ENCODE data around the gene NME7.

Gene NME7

GRCh38 chr1:169122976-169123375 is 244.6 kb downstream of the NME7 start:
- no peak for DNase-seq

- DNase-seq, result no peak
Measured at GRCh38 chr1:169121146-169121923, 246.3 kb downstream of the NME7 start.

DNA sequence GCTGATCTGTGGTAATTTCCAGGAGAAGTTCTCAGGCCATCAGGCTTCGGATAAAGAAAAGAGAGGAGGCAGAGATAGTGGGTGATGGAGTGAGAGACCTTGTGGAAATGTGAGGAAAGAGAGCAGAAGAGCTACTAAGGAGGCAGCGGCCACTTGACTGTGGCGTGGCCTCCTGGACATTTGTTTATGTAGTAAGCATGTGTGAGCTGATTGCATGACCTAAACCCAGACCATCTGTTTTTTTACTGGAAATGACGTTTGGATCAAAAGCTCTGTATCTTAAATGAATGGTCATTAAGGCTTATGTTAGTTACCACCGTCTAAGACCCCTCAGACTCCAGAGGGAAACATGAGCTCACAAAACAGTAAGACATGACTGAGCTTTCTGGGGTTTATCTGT is 247.5 kb downstream of the NME7 start:
- DNase-seq, result no peak

GRCh38 chr1:169119405-169119804 is 248.2 kb downstream of the NME7 start:
- DNase-seq, result no peak

- DNase-seq, result no peak
Measured at GRCh38 chr1:169118227-169118626, 249.4 kb downstream of the NME7 start.

- DNase-seq, result no peak
Measured at GRCh38 chr1:169117599-169117998, 250.0 kb downstream of the NME7 start.

DNA sequence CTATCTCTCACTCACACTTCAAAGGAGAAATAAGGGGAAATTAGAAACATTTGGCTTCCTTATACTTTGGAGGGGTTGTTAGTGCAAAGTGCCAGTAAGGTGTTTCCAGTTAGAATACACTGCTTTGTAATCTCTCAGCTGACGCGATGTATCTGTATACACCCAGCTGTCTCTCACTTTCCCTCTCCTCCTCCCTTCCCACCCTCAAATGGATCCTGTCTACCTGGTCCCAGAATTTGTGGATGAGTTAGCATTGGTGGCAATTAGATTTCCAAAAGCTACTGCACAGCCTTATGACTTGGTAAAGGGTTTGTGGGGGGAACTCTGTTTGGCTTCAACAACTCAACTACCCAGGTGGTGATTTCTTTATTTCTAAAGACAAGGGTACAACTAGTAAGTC is 250.6 kb downstream of the NME7 start:
- DNase-seq, result no peak

- peak; percentile 49 for DNase-seq
Measured at GRCh38 chr1:169115891-169116585, 251.6 kb downstream of the NME7 start.

DNA sequence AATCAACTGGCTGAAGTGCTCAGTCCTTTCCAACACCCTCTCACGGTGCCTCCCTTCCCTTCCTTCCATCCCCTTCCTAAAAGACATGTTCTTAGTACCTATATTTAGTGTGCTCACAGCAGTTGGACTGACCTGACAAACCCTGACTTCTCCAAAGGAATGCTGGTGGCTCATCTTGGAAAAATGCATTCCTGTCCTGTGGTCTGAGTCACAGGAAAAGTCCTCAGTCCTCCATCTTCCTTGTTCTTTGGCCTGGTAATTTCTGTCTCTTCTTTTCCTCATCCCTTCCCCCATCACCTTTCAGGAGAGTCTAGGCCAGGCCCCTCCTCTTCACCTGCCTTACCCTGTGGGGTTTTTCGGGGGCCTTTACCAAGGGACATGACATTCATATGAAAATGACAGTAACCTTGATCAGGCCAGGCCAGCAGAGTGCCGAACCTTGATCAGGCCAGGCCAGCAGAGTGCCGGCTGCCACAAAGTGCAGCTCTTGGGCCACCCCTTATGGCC is 253.9 kb downstream of the NME7 start:
- DNase-seq, result no peak

GRCh38 chr1:169112241-169112640 is 255.4 kb downstream of the NME7 start:
- DNase-seq, result no peak

- no peak for DNase-seq
Measured at GRCh38 chr1:169111472-169111871, 256.1 kb downstream of the NME7 start.

DNA sequence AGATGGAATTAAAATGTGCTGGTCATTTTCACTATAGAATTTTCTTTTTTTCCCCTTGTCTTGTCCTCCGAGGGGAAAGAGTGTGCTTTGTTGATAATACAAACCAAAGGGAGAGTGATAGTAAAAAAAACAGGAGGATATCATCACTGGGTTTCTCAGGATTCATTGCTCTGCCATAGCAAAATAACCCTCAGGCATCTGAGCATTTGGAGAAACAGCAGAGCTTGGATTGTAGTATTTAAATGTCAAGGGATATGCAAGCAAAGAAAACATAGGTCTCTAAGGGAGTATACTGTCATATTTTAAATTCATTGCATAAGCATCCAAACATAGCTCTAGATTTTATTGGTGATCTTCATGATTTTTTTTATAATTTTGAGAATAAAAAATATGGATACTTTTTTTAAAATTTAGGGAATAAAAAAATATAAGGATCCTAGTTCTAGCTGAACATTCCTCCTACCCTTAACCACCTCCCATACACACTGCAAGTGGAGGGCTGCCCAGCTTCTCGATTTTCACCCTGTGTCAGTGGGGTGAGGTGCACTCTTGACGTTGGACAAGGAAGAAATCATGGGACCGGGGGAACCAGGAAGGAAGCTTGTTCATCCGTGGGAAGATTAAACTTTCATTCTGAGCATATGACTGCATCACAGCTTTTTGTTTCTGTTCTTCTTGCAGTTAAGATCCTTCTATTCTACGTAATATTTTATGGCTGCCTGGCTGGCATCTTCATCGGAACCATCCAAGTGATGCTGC is 256.7 kb downstream of the NME7 start:
- no peak for DNase-seq

DNA sequence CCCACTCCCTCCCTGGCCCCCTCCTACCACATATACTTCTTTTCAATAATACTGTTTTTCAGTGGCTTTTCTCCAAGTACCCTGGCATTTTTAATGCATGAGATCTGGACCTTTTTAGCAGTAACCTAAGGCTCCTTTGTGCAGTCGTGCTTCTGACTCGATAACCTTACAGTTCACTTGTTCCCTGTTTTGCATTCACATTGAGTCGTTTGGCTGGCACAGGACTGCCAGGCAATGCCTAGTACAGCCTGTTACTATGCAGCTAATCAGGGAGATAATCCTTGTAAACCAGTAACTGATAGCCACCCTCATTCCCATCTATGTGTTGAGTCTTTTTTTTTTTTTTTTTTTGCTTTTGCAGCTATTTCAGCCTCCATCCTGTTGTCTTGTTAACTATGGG is 257.4 kb downstream of the NME7 start:
- DNase-seq, result peak; percentile 52

DNA sequence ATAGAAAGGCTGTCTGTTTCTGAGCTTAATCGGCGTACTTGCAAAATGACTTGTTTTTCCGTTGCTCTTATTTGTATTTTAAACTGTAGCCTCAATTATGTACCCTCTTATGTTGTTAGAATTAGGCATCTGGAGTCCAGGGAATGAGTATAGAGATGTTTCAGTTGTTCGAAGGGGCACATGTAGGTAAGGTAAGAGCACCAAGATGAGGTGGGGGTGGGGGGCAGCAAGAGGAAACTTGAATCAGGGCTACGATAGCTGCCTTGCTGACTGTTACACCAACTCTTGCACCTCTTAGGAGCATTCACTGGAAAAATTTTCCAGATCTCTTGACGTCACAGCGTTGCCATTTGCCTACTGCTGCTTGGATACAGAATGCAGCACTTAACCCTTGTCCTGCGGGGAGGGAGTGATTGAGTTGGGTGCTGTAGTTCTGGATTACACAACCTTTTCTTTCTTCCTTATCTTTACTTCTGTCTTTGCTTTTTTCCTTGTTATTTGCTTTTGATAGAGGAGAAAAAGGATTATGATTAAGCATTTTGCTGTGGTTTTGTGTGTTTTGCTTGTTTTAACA is 257.9 kb downstream of the NME7 start:
- DNase-seq, result peak; percentile 67

DNA sequence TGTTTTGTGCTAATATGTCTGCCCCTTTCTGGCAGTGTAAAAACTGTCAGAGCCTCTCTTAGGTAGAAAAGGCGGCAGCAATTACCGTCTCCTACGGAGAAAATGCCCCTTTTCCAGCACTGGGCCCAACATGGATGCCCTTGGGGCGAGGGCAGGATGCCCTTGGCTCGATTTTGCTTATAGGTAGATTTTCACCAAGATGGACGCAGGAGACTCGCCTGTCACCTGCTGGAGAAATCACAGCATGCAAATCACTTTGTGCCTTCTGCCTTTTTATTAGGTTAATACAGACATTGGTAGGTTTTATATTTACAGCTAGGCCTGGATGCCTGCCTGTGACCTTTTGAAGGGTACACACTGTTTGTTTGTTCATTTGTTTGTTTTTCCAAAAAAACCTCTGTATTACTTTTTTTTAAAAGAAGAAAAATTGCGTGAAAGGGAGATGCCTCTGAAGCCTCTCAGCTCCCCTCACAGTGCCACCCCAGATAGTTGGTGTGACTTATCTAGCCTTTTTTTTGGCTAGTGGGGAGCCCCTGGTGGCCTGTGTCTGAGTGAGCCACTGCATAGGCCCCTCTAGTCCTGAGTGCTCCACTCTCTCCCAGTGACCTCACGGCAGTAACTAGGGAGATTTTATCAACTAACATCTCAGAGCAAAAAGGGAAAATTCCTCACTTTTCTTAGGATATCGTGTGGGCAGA is 258.6 kb downstream of the NME7 start:
- peak; percentile 72 for DNase-seq

DNA sequence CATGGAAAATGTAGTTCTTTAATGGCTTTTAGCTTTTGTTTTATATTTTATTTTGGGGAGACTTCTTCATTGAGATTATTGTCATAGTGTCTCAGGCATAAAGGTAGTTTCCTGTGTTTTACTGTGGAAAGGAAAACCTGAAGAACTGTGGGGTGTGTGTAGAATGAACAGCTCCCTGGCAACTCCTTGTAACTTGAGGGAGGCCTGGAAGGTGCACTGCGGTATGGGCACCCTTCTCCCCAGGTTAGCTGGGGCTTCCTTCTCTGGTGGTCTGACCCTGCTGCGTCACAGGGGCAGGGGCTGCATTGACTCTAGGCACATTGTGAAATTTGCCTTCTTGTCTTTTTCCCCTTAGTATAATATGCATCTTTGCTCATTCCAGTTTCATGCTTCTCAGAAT is 259.4 kb downstream of the NME7 start:
- no peak for DNase-seq

GRCh38 chr1:169107603-169108208 is 259.9 kb downstream of the NME7 start:
- DNase-seq, result peak; percentile 53

DNA sequence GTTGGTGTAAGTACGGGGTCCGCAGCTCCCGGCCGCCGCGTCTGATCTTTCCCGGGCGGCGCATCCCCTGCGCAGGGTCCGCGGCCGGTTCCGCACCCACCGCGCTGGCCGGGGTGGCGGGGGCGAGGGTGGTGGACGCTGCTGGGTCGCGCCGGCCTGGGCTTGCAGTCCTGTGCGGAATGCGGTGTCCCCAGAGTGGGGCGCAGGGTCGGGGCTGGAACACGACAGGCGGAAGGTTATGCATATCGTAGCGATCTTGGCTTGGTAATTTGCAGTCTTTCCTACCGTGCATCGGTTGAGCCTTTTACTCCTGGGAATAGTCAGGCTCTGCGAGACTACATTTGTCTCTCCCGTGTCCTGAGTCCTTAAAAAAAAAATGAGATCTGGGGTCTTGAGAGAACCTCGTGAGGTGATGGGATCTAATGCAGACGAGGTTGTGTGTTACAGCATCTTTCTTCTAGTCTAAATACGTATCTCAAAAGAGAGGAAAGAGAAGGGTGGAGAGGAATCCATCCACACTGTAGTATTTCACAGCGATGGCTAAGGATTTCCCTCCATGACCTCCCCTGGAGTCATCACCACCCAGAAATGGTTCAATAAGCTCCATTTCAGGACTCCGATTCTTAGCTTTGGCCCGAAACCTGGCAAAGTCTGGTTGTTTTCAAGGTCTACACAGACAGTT is 260.5 kb downstream of the NME7 start:
- no peak for DNase-seq

DNA sequence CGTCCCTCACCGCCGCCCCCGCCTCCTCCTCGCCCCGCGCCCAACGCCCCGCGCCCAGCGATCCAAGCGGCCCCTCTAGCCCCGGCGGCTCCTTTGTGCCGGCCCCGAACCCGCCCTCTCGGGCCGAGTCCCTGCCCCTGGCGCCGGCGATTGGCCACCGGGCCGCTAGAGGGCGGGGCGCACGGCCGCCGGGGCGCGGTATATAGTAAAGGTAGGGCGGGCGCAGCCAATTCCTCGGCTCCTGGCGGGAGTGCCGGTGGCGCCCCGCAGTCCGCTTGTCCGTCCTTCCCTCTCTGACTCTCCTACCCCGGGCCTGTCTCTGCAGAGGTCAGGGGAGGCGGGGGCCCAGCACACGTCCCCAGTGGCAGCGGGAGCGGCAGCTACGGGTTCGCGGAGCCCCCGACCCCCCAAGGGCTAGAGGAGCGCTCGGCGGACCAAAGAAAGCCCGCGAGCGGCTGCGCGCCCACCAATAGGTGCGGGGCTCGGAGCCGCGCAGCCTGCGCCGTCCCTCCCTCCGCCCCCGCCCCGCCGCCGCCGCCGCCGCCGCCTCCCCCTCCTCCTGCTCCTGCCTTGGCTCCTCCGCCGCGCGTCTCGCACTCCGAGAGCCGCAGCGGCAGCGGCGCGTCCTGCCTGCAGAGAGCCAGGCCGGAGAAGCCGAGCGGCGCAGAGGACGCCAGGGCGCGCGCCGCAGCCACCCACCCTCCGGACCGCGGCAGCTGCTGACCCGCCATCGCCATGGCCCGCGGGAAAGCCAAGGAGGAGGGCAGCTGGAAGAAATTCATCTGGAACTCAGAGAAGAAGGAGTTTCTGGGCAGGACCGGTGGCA is 261.3 kb downstream of the NME7 start, which contains the start of gene ATP1B1:
Gene ATP1B1 (plus strand): TSS at position 596 of the 826 bp plus-strand sequence. CDS start 140 bp downstream, at position 736.
- peak; percentile 91 for DNase-seq

DNA sequence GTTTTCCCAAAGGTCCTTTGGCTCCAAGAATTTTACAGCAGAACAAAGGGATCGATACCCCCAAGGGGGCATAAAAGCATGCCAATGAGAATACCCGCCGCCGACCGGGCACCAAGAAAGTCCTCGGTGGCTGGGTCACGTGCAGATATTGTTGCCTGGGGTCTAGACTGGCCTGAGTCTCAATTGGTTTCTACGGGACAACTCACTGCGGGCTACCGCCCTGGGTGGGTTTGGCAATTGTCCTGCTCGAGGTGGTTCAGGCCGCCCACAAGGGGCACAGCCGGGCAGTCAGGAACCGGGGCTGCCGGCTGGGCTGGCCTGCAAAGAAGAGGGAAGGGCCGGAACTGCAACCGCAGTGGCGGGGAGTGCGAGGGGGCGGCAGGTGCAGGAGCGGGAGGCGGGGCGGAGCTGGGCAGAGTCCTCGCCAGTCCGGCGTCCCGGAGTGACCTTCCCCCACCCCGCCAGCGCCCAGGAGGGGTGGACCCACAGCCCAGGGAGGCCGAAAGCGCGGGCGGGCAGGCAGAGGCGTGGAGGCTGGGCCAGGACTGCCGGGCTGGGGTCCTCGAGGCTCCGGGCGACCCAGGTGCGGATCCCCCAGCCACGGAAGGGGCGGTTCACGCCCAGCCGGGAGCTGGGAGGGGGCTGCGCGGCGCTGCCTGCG is 262.0 kb downstream of the NME7 start:
- peak; percentile 78 for DNase-seq
